Endodermal cell (in vitro differentiated cells): ENCODE results near the gene FBRSL1. TPM values are rescaled to one million over a fixed set of nuclear protein-coding genes. Genes with fewer than 3 reads are reported as not detected.
A peak's percentile ranks its signal among the peaks of the same experiment; 100 is the strongest.

ENCODE experiments used
- DNase-seq: peaks from one replicate; pipeline ENCODE4 v3.0.0-alpha.2; 2017
- H3K27ac ChIP-seq: 2 replicates; pipeline ENCODE4 v1.5.1; 2013; ENCODE audit warnings: mild to moderate bottlenecking, low read depth, low read length, moderate library complexity
- H3K27me3 ChIP-seq: 2 replicates; pipeline ENCODE4 v1.6.1; 2013; ENCODE audit warnings: mild to moderate bottlenecking, low read length, moderate library complexity; ENCODE audit not compliant: insufficient read depth, control insufficient read depth, poor library complexity, severe bottlenecking
- H3K36me3 ChIP-seq: 2 replicates; pipeline ENCODE4 v1.7.0; 2013; ENCODE audit warnings: mild to moderate bottlenecking, low read length, moderate library complexity; ENCODE audit not compliant: control insufficient read depth, insufficient read depth
- H3K4me1 ChIP-seq: one replicate; pipeline ENCODE4 v1.7.0; 2013; ENCODE audit warnings: low read length; ENCODE audit not compliant: control insufficient read depth, insufficient read depth
- H3K4me3 ChIP-seq: 2 replicates; pipeline ENCODE4 v1.5.1; 2013; ENCODE audit warnings: mild to moderate bottlenecking, low read length, moderate library complexity
- H3K9ac ChIP-seq: 2 replicates; pipeline ENCODE4 v1.6.1; 2013; ENCODE audit warnings: mild to moderate bottlenecking, low read length, moderate library complexity; ENCODE audit not compliant: poor library complexity, severe bottlenecking; ENCODE audit errors: extremely low read depth
- H3K9me3 ChIP-seq: 2 replicates; pipeline ENCODE4 v1.6.1; 2013; ENCODE audit warnings: mild to moderate bottlenecking, low read length, moderate library complexity; ENCODE audit not compliant: control insufficient read depth
- H3K27ac Mint-ChIP-seq: 2 replicates; pipeline ENCODE4 v1.8.0; 2020; ENCODE audit warnings: mixed read lengths
- H3K27me3 Mint-ChIP-seq: 2 replicates; pipeline ENCODE4 v1.8.0; 2021; ENCODE audit warnings: mild to moderate bottlenecking, mixed read lengths; ENCODE audit not compliant: insufficient read depth
- H3K36me3 Mint-ChIP-seq: 2 replicates; pipeline ENCODE4 v1.8.0; 2020; ENCODE audit warnings: low read depth, mixed read lengths
- H3K4me1 Mint-ChIP-seq: 2 replicates; pipeline ENCODE4 v1.8.0; 2020; ENCODE audit warnings: mixed read lengths
- H3K4me3 Mint-ChIP-seq: 2 replicates; pipeline ENCODE4 v1.8.0; 2020; ENCODE audit warnings: mild to moderate bottlenecking, moderate library complexity, mixed read lengths
- H3K9me3 Mint-ChIP-seq: 2 replicates; pipeline ENCODE4 v1.8.0; 2020; ENCODE audit warnings: mild to moderate bottlenecking, mixed read lengths
- WGBS, 2 experiments: methylation state at CpG; one replicate each; pipeline versions ENCODE4 v1.1.5 to v1.1.7; 2013; ENCODE audit warnings: missing lambda C conversion rate in 2 of 2, mixed read lengths in 1 of 2; ENCODE audit not compliant: insufficient coverage in 1 of 2, insufficient read length in 1 of 2; 5-methylcytosine and 5-hydroxymethylcytosine counted together
- total RNA-seq, 2 donors: library from RNA; stranded (reverse); fragmentation: NEBNext Ultra II Directional in 1 of 2; extraction: Animal tissue kit (Norgen Biotek cat#: 25700) in 1 of 2; gene quantifications; 2 replicates in 1 of 2; 3 replicates in 1 of 2; pipeline ENCODE4 v1.2.1, GENCODE V29; 2021
- TF ChIP-seq, protein P1 (sequence below): fragments of 200-600 bp; sonication (generic); conservative IDR thresholded peaks from 2 replicates; pipeline ENCODE4 v1.5.0; 2021; ENCODE audit warnings: antibody characterized with exemption, mild to moderate bottlenecking

Gene FBRSL1
- total RNA-seq, 2 donors from 2014 or later, result 74.9 to 92.3 TPM

DNA sequence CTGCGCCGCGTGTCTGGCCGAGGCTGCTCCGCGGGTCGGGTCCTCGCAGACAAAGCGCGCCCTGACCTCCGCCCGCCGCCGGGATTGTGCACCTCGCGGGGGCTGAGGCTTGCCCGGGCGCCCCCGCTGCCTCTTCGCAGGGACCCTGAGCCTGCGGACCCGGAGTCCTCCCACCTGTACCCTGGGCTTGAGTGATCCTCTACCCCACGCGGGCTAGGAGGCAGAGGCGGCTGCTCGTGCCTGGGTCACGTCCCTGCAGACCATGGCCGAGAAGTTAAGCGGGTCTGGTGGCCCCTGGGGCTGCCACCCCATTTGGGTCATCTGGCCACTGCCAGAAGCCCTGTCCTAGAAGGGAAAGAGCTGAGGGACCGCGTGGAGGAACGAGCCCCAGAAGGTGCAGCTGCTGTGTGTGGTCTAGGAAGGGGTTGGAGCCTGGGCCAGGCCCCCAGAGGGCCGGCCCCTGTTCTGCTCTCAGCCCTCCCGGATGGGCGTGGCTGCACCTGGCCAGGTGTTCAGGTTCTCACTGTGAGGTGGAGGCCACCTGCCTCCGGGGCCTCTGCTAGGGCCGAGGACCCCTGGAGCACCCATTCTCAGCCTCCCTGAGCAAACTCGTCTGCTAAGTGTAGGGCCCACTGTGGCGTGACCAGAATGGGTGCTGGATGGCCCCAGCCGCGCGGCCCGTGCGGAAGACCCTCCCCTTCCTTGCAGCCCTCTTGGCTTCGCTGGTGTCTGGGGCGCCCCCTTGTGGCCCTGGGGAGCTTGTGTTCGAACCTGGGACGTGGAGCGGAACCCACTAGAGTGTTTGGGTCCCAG is 70.9 kb downstream of the FBRSL1 start:
- Histone ChIP-seq H3K27ac (peak overlapping the region; percentile 66), H3K9me3 (no peaks in the 10 kb centered on the region), H3K4me1 (no peaks in the 10 kb centered on the region), H3K36me3 (peaks cover 8% of the 10 kb centered on the region), H3K4me3 (peak overlapping the region; percentile 86), H3K9ac (peak overlapping the region; percentile 82), H3K27me3 (peaks cover 6% of the 10 kb centered on the region)
- peak; percentile 98 for DNase-seq
- Mint-ChIP-seq H3K27me3 (peaks cover 24% of the 10 kb centered on the region), H3K27ac (peak overlapping the region; percentile 82), H3K36me3 (peaks cover 16% of the 10 kb centered on the region), H3K9me3 (no peaks in the 10 kb centered on the region), H3K4me3 (peak overlapping the region; percentile 74), H3K4me1 (peaks cover 4% of the 10 kb centered on the region)
- 3 to 5% methylated on average over 21 to 49 of the region's 49 CpGs for WGBS, 2 experiments
- TF ChIP-seq, protein P1, sequence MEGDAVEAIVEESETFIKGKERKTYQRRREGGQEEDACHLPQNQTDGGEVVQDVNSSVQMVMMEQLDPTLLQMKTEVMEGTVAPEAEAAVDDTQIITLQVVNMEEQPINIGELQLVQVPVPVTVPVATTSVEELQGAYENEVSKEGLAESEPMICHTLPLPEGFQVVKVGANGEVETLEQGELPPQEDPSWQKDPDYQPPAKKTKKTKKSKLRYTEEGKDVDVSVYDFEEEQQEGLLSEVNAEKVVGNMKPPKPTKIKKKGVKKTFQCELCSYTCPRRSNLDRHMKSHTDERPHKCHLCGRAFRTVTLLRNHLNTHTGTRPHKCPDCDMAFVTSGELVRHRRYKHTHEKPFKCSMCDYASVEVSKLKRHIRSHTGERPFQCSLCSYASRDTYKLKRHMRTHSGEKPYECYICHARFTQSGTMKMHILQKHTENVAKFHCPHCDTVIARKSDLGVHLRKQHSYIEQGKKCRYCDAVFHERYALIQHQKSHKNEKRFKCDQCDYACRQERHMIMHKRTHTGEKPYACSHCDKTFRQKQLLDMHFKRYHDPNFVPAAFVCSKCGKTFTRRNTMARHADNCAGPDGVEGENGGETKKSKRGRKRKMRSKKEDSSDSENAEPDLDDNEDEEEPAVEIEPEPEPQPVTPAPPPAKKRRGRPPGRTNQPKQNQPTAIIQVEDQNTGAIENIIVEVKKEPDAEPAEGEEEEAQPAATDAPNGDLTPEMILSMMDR, result peak; percentile 96

Other genes starting within 250 kb of the FBRSL1 start
- gene GALNT9, start 160.6 kb upstream of the FBRSL1 start, total RNA-seq, result under 1 TPM in 1 of 2 donors, not detected in 1; 0.13 TPM
- gene LRCOL1, start 120.4 kb downstream of the FBRSL1 start, total RNA-seq, result not detected
- gene P2RX2, start 128.6 kb downstream of the FBRSL1 start, total RNA-seq, result 1 to 10 TPM in 1 of 2 donors, under 1 TPM in 1; 0.97 to 2.8 TPM
- gene POLE, start 197.2 kb downstream of the FBRSL1 start, total RNA-seq, result 100 to 1,000 TPM; 165 to 212 TPM
- gene PXMP2, start 197.4 kb downstream of the FBRSL1 start, total RNA-seq, result 10 to 100 TPM; 26.7 to 27.0 TPM
- gene PGAM5, start 220.7 kb downstream of the FBRSL1 start, total RNA-seq, result 10 to 100 TPM; 60.2 to 64.3 TPM